AG09319 (cell line): ENCODE results near the gene TET1.
"Not testable (repeated sequence)": the region's sequence is repeated elsewhere in the genome, so short reads cannot be mapped to it uniquely, and the experiment has no call there.

ENCODE experiments used
- DNase-seq: peaks from one replicate; pipeline ENCODE4 v3.0.0-alpha.2; 2010; ENCODE audit warnings: low read depth; ENCODE audit errors: extremely low read depth
- TF ChIP-seq, protein P1 (sequence below): IDR thresholded peaks from 2 replicates; pipeline ENCODE4 v1.5.1; 2011; ENCODE audit warnings: low read depth, mild to moderate bottlenecking, inconsistent platforms, low read length, moderate library complexity

TET1 gene

GRCh38 chr10:68560186-68560942 lies at the start of gene TET1:
TSS of gene TET1 (plus strand) at chr10:68560337. CDS start at chr10:68572339, 12,002 bp downstream.
- TF ChIP-seq, protein P1, sequence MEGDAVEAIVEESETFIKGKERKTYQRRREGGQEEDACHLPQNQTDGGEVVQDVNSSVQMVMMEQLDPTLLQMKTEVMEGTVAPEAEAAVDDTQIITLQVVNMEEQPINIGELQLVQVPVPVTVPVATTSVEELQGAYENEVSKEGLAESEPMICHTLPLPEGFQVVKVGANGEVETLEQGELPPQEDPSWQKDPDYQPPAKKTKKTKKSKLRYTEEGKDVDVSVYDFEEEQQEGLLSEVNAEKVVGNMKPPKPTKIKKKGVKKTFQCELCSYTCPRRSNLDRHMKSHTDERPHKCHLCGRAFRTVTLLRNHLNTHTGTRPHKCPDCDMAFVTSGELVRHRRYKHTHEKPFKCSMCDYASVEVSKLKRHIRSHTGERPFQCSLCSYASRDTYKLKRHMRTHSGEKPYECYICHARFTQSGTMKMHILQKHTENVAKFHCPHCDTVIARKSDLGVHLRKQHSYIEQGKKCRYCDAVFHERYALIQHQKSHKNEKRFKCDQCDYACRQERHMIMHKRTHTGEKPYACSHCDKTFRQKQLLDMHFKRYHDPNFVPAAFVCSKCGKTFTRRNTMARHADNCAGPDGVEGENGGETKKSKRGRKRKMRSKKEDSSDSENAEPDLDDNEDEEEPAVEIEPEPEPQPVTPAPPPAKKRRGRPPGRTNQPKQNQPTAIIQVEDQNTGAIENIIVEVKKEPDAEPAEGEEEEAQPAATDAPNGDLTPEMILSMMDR = no peak
- no peak for DNase-seq

GRCh38 chr10:68516216-68516615 lies 43.9 kb upstream of the TET1 start:
- DNase-seq = not testable (repeated sequence)

GRCh38 chr10:68516766-68517165 lies 43.4 kb upstream of the TET1 start:
- DNase-seq = peak; percentile 65
- TF ChIP-seq, protein P1 = no peak

GRCh38 chr10:68517188-68517587 lies 42.9 kb upstream of the TET1 start:
- DNase-seq = no peak
- TF ChIP-seq, protein P1 = no peak

DNA sequence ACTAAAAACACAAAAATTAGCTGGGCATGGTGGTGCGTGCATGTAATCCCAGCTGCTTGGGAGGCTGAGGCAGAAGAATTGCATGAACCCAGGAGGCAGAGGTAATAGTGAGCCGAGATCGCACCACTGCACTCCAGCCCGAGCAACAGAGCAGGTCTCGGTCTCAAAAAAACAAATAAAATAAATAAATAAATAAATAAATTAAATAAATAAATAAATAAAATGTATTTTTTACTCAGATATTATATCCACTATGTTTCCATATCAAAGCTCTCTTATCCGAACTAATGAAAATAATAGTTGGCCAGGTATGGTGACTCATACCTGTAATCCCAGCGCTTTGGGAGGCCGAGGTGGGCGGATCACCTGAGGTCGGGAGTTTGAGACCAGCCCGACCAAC lies 41.5 kb upstream of the TET1 start:
- not testable (repeated sequence) for DNase-seq

GRCh38 chr10:68525490-68526038 lies 34.6 kb upstream of the TET1 start:
- DNase-seq = not testable (repeated sequence)

GRCh38 chr10:68526634-68527307 lies 33.4 kb upstream of the TET1 start:
- TF ChIP-seq, protein P1 = no peak
- DNase-seq = no peak

DNA sequence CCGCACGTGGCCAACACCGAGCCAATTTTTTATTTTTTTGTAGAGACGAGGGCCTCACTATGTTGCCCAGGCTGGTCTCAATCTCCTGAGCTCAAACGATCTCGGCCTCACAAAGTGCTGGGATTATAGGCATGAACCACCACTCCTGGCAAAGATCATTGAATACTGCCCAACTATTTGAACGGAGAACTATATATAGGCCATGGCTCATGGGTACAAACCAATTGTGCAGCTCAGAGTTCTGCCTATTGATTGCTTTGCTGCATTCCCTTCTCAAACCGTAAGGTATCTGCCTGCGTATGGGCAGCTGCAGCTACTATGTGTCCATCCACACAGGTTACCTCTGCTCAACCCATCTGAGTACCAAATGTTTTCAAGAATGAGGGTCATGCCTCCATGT lies 23.2 kb upstream of the TET1 start:
- TF ChIP-seq, protein P1 = no peak
- DNase-seq = no peak

GRCh38 chr10:68537796-68538195 lies 22.3 kb upstream of the TET1 start:
- DNase-seq = no peak
- TF ChIP-seq, protein P1 = no peak
